Raji (cell line): ENCODE measurements around the gene TDRD7.

ENCODE experiments used
- POLR2A ChIP-seq: IDR thresholded peaks from 2 replicates; pipeline ENCODE4 v1.6.1; 2011; ENCODE audit warnings: low read depth, low read length, control low read depth; ENCODE audit not compliant: insufficient read depth

The TDRD7 gene

DNA sequence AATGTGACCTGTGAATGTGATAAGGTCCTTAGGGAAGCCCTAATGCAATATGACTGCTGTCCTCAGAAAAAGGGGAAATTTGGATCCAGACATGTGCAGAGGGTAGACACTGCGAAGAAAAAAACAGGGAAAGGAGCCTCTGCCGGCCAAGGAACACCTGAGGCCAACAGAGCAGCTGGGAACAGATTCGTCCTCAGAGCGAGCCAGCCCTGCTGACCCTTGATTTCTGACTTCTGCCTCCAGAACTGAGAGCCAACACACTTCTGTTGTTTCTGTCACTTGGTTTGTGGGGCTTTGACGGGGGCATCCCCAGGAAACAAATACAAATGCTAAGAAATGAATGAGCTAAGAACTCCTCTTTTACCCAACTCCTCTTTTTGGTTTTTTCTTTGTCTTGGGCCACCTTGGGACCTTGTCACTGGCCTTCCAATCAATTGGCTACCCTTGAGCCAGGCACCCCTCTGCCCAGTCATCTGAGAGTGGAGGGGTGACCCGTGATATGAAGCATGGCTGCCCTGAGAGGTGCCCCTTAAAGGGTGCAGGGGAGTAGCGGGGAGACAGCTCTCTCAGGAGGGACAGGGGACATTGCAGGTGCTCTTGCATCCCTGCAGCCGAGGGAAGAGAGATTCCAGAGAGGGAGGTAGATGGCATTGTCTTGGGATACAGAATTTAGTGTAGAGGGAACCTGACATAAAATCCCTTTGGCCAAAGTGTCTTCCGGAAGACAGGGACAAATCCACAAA is 106.4 kb downstream of the TDRD7 start:
- no peak for TF ChIP-seq POLR2A

DNA sequence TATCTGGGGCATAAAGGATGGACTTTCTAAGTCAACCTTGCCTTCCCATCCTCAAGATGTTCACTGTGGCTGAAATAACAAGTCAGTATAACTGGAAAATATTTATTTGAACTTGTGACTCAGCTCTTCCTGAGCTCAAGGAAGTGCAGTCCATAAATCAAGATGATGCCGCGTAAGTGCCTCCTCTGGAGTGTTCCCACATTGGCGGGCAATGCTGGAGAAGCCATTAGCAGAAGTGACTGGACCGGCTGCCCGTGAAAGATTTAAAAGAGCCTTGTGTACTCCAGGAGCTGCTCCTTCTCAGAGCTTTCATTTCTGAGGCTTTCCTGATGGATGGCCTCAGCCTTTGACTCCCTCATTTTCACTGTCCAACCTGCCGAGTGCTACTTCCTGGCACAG is 107.0 kb downstream of the TDRD7 start:
- TF ChIP-seq POLR2A = no peak

DNA sequence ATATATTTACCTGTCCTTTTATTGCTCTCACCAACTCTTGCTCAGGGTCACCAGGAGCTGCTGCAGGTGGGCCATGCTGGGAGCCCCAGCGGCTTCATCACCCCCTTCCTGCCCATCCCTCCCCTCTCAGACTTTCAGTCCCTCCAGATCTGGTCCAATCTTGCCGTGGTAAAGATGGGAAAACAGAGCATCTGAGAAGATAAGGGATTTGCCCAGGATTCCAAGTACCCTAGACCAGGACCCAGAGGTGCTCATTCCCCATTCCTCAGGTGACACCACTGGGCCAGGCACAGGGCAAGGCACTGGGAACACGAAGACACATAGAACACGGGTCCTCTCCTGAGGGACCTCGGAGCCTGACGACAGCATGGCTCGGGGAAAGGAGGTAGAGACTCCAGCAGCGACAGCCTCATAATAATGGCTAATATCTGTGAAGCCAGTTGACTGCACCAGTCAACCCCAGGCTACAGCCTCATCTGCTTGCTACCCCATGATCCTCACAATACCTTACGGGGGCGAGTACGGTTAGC is 107.6 kb downstream of the TDRD7 start:
- no peak for TF ChIP-seq POLR2A

DNA sequence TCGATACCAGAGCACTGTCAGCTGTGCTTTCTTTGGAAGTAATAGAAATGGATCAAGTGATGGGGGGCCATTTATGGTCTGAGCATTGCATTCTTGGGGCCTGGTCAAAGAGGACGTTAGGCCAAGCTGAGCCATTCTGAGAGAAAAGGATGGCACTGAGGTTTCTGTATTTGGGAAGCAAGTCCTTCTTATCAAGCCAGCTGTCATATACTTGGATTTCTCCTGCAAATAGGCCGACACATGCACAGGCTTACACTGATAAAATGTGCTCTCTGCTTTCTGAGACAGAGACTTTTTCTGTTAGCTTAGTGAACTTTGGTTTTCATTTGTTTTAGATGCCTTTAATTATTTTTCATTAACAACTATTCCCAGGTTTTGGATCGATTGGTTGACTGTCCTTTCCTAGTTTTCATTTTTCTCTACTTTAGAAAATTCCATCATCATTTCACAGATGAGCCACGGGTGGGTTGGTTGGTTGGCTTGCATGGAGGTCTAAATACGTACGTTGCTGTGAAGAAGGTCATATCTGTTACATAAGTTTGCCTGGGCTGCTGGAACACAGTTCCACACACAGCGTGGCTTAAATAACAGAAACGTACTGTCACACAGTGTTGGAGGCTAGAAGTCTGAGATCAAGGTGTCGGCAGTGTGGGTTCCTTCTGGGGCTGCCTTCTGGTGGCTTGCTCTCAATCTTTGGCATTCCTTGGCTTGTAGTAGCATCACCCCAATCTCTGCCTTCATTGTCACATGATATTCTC is 109.9 kb downstream of the TDRD7 start:
- TF ChIP-seq POLR2A = no peak

DNA sequence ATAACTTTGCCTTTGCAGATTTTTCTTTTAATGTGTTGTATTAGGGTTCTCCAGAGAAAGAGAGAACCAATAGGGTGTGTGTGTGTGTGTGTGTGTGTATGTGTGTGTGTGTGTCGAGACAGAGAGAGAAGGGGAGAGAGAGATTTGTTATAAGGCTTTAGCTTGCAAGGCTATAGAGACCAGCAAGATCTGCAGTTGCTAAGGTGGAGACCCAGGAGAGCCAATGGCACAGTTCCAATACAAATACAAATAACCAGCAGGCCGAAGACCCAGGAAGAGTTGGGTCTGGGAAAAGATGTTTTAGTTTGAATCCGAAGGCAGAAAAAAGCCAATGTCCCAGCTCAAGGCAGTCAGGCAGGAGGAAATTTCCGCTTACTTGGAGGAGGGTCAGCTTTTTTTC is 112.5 kb downstream of the TDRD7 start:
- no peak for TF ChIP-seq POLR2A

DNA sequence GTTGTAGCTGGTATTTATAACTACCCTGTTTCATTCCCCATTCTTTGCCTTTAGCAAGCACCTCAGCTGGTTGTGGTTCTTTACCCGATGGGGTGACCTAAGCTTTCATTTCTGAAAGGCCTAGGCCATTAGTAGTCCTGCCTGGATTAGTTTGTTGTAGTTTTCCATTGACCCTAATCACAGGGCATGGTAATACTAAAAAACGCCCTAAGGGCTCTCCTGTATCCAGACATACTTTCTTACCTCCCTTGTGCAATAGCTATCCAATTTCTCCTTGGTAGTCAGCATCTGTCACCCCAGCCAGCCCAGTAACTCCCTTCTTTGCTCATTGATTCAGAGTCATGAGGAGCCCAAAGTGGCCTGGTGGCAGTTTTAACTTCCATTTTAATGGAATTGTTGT is 113.6 kb downstream of the TDRD7 start:
- TF ChIP-seq POLR2A = no peak

DNA sequence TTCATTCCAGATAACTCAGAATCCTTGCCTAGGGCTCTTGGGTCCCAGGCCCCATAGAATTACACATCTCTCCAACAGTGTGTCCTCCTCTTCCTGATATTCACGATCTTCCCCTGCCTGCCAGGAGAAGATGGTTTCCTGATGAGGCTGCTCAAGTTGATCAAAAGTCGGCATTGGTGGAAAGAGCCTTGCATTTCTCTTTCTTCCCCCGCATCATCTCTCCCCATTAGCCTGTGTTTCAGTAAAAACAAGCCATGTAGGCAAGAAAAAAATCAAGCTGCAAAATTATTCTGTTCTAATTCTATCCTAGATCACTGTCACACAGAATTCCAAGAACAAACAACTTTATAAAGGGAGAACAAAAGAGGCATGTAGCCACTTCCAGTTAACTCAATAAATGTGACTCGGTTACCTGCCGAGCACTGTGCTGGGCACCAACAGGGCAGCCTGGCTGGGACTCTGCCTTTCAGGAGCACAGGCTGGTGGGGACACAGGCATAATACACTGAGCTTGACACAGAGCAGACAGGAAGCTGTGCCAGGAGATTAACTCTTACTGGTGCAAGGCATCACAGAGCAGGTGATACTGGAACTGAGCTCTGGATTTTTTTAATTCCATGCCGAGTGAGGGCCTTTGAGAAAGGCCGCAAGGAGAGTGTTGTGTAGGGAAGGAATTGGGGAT is 115.1 kb downstream of the TDRD7 start:
- TF ChIP-seq POLR2A = no peak

DNA sequence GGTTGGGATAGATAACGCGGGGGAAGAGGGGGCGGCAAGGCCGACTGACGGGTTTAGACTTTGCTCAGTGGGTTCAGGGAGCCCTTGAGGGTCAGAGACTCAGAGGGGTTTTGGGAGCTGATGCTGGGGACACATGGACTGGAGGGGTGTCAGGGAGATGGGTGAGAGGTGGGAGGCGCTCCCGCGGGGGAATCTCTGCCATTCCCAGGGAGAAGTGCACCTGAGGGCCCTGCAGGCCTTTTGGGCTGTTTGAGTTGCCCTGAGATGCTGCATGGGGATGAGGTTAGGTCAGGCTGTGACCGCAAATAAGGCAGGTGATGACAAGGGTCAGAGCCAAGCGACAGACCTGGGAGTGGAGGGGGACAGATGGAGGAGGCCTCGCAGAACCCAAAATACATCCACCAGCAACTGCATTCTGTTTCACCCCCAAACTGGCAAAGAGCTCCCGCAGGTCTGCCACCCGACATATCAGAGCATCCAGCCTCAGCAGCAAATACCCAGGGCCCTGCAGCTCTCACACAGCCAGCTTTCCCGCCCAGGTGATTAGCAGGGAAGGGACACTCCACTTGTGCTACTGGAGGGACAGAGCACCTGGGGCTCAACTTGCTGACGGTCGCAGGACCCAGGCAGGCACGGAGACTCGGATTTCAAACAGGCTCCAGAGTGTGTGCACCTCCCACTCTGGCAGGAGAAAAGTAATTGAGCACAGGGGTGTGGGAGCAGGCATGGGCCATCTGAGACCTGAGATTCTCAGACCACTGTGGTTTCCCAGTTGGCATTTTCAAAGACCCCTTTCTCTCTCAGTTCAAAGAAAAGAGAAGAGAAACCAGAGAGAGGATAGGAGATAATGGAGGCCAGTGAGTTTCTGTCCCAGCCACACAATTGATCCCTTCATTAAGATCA is 116.0 kb downstream of the TDRD7 start:
- TF ChIP-seq POLR2A = no peak

DNA sequence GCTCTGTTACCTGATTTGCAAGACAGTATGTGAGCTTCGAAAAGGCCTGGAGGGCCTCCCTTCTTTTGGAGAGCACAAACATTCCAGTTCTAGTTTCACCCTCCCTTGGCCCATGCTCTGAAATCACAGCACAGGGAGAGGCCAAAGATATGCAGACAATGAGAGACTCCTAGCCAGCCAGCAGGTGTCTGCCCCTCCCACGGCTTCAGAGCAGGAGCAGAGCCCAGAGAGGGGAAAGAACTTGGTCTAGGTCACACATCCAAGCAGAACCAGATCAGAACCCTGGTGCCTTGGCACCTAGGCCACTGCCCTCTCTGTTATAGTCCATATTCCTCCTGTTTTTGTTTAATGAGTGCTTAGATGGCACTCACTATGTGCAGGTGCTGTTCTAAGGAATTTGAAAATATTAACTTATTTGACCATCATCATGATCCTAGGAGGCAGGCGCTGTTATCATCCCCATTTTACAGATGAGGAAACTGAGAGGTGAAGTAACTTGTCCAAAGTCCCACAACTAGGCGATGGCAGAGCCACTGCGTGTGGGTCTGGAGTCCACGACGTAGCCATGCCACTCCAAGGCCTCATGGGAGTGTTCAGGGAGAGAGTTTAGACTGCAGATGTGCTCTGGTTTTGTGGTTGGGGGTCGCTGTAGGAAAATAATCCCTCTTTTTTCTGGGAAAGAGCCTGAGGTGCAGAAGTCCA is 116.8 kb downstream of the TDRD7 start:
- TF ChIP-seq POLR2A = no peak

DNA sequence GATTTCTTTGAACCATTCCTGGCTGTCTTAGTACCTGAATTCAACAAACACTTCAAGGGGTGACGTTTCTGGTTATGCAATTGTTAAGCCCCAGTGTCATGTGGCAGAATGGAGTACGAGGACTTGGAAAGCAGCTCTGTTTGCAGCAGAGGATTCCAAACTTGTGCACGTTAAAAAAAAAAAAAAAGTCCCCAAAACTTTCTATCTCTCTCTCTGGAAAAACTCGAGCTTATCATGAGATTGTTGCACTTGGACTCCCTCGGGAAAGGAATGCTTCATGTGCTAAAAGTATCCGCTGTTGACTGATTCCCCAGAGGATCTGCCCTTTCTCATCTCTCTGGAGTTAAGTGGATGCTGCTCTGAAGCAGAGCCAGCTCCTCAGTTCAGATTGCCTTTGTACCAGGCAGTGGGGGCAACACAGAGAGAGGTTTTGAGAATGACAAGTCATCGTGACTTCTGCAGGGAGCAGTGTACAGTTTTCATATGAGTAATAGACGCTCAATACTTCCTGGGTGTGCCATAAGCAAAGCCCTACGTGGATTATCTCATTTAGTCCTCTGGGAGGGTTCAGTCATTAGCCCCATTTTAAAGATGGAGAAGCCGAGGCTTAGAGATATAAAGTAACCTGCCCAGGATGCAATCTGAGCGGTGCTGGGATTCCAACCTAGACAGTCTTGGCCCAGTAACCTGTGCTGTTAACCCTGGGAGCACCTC is 117.6 kb downstream of the TDRD7 start:
- TF ChIP-seq POLR2A = no peak

DNA sequence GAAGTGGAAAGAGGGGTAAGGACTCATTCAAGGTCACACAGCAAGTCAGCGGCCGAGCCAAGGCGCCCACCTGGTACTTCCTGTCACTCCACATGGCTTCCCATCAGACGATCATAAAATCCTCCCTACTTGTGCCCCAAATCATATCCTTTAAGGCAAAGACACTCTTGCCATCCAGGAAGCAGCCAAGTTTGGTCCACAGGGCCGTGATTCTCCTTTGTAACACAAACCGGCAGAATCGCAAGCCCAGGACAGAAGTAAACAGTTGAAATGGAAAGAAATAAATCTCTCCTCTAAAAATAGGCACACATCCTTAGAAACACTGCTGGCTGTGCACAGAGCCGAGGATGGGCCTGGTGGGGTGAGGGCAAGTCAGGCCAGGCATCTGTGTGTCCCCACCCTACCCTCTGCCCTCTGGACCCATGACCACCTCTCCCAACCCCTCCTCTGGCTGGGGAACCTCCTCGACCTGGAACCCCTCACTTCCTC is 120.0 kb downstream of the TDRD7 start:
- TF ChIP-seq POLR2A = no peak

DNA sequence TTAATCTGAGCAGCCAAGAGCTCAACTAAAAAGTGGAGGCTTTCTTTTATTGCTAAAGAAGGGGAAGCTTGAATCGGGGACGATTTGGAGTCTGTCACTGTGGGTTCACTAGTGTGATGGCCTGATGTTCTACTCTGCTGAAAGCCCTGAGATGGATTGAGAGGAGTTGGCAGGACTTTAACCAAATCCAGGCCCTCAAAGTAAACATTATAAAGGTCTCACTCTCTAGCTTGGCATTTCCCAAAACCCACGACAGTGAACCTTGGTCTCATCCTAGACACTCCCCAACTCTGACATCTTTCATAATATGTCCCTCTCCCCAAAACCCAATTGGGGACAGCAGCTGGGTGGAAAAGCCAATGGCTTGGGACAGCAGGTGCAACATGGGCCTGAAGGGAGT is 122.3 kb downstream of the TDRD7 start:
- TF ChIP-seq POLR2A = no peak

DNA sequence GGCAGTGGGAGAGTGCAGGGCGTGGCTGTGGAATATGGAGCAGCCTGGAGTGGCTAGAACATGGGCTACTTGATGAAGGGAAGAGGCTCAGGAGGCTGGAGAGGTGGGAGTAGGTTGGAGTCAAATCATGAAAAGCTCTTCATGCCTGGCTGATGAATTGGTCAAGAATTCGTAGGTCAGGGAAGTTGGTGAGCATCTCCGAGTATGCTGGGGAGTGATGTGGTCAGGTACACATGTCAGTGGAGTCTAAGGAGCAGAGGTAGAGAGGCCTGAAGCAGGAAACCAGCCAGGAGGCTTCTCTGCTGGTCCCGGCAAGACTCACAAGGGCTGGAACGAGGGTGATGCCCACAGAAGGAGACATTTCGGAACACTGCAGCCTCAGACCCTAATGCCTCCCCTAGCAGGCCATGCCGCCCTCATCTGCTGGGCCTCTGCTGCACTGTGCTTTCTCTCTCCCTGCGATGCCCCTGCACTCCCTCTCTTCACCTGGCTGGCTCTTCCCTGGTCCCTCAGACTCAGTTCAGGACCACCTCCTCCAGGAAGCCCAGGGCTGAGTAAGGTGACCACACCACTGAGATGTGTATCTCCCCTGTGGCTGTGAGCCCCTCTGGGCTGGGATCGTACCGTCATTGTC is 123.2 kb downstream of the TDRD7 start:
- TF ChIP-seq POLR2A = no peak
